ENCODE measurements around the gene SYNDIG1.

Gene SYNDIG1

DNA sequence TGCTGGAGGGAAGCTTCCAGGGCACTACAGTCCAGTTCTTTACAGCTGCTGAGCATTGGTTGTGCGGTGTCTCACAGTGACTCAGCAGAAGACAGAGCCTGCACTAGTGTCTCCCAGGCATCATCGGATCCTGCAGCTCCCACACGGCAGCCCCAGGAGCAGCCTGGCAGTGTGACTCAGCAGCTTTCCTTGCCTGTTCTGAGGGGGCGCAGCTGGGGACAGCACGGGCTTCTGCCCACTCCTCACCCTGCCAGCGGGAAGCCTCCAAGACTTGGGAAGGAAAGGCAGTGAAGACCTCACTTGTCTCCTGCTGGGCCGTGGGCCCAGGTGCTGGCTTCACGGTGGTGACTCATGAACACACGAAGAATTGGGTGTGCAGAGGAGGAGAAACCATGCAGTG is 165.4 kb downstream of the SYNDIG1 start:
- peak; percentile 78 for DNase-seq (ENCODE audit: low spot score)

DNA sequence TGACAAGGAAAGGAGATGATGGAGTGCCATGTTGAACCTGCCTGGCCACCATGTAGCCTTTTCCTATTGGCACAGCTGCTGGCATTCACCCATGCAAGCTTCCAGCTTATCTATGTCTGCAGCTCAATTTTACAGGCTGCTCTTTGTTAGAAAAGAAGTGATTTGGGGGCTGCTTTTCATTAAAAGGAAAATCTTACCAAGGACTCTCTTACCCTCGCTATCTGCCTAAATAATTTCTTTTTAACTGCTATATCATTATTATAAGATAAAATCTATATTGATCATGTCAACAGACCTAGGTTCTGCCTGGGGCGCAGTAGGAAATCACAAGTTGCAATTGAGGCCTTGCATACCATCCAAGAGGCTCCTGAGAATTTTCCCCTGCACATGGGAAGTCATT is 167.2 kb downstream of the SYNDIG1 start:
- DNase-seq (ENCODE audit: low spot score), result no peak

DNA sequence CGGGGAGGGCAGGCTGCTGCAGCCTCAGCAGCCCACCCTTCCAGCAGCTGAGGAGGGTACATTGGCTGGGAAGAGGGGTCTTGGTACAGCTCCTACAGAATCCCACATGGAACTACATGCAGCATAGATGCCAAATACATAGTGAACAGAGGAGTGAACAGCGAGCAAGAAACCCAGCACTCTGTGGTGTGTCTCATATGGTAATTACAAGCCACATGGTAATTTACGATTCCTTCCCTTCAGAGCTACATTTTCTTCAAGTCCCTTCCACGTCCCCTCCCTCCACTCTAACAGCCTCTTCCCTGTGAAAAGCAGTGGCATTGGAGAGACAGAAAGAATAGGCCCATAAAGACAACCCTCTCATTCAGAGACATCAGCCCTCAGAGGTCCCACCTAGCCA is 167.7 kb downstream of the SYNDIG1 start:
- no peak for DNase-seq (ENCODE audit: low spot score)

GRCh38 chr20:24637941-24638340 is 168.5 kb downstream of the SYNDIG1 start:
- no peak for DNase-seq (ENCODE audit: low spot score)

GRCh38 chr20:24638591-24639548 is 169.4 kb downstream of the SYNDIG1 start:
- DNase-seq (ENCODE audit: low spot score), result no peak

GRCh38 chr20:24640276-24640675 is 170.8 kb downstream of the SYNDIG1 start:
- no peak for DNase-seq (ENCODE audit: low spot score)

- DNase-seq (ENCODE audit: low spot score), result no peak
Observed at GRCh38 chr20:24640686-24641085, 171.3 kb downstream of the SYNDIG1 start.

DNA sequence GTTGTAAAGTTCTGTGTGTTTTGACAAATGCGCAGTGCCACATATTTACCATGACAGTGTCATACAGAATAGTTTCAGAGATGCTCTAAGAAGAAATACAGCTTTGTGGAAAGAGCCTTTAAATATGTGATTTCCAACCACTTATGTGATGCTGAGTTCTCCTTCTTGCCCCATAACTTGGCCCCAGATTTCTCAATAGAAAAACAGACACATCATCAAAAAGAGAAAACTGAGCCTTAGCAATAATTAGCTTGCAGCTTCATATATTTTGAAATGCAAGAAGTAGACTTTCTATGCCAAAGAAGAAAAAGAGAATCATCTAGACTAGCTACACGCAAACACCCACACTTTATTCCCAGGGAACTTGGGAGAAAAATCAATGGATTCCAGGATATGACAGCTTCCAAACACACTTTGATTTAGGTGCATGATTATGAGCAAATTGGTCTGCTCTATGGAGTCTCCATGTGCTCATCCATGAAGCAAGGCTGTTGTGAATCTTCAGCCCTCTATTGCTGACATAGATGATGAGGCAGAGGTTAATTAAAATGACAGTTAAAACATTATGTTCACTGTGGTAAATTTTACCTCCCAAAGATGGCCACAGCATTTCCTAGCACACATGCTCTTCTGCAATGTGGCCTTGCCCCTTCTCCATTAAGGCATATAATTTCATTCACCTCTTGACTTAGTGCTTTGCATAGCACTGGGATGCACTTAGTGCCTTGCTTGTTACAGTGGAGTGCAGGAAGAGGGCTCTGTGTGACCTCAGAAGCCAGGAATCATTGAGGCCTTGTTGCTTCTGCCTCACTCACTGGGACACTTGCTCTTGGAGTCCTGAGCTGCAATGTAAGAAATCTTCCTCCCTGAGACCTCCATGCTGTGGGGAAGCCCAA is 174.6 kb downstream of the SYNDIG1 start:
- DNase-seq (ENCODE audit: low spot score), result no peak

DNA sequence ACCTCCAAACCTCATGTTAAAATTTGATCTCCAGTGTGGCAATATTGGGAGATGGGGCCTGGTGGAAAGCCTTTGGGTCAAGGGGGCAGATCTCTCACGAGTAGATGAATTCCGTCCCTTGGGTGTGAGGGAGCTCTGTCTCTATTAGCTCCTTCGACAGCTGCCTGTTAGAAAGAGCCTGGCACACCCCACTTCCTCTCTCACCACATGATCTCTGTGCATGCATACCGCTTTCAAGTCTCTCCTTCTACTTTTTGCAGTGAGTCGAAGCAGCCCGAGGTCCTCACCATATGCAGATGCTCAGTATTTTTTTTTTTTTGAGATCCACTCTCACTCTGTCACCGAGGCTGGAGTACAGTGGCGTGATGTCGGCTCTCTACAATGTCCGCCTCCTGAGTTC is 176.9 kb downstream of the SYNDIG1 start:
- DNase-seq (ENCODE audit: low spot score), result peak; percentile 64

DNA sequence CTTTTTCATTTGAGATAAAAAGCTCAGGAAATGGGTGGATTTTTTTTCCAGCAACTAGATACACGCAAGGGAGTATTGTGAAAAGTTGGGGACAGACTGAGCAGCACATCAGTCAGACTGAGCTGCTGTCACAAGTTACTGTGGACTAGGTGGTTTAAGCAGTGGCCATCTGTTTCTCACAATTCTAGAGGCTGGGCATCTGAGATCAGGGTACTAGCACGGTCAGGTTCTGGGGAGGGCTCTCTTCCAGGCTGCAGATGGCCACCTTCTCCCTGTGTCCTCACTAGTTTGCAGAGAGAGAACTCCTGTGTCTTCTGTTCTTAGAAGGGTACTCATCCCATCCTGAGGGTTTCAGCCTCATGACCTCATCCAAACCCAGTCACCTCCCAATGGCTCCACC is 178.3 kb downstream of the SYNDIG1 start:
- DNase-seq (ENCODE audit: low spot score), result no peak

- DNase-seq (ENCODE audit: low spot score), result no peak
Observed at GRCh38 chr20:24648481-24648880, 179.1 kb downstream of the SYNDIG1 start.

GRCh38 chr20:24648919-24649318 is 179.5 kb downstream of the SYNDIG1 start:
- no peak for DNase-seq (ENCODE audit: low spot score)

- DNase-seq (ENCODE audit: low spot score), result peak; percentile 86
Observed at GRCh38 chr20:24649787-24650490, 180.5 kb downstream of the SYNDIG1 start.

- DNase-seq (ENCODE audit: low spot score), result no peak
Observed at GRCh38 chr20:24651171-24651975, 181.9 kb downstream of the SYNDIG1 start.

DNA sequence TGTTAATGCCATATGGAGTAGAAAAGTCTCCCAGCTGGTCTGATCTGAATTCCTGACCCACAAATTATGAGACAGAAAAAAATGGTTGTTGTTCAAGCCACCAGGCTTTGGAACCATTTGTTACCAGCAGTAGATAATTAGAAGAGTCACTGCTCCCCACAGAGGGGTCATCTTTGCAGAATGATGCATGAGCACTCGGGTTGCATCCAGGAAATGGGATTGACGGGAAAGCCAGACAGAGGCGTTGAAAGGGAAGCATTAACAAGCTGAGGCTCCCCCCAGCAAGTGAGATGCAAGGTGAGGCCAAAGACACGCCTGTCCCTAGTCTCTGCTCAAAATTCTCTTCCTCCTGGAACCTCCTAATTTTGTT is 182.5 kb downstream of the SYNDIG1 start:
- no peak for DNase-seq (ENCODE audit: low spot score)

DNA sequence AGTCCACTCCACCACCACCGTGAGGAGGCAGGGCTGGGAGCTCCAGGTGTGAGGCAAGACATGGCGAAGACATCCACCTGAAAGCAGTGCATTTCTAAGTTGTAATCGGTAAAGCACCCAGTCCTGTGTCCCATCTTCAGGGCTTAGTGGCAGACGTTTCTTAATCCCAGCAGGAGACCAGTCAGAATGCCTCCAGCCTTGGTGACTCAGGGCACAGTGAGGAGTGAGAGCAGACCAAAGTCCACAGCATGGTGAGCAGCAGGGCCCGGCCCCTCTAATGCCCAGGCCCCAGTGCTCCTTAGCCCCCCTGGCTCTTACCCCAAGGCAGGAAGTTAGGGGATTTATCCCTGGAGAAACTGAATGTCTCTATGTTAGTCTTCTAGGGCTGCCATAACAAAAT is 183.9 kb downstream of the SYNDIG1 start:
- DNase-seq (ENCODE audit: low spot score), result no peak

DNA sequence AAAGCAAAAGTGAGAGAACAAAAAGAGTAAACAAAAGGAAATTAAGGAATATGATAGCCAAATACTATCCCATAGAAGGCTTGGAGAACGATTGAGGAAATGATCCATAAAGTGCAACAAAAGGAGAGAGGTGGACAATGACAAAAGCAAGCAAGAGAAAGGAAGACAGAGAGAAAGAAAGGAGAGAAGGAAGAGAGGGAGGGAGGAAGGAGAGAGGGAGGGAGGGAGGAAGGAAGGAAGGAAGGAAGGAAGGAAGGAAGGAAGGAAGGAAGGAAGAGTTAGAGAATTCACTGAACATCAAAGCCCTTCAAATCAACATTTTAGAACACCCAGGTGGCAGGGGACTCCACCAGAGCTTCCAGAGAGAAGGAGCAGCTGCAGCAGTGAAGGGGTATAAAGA is 185.0 kb downstream of the SYNDIG1 start:
- no peak for DNase-seq (ENCODE audit: low spot score)

GRCh38 chr20:24656391-24656790 is 187.0 kb downstream of the SYNDIG1 start:
- DNase-seq (ENCODE audit: low spot score), result no peak

GRCh38 chr20:24657196-24657595 is 187.8 kb downstream of the SYNDIG1 start:
- DNase-seq (ENCODE audit: low spot score), result no peak

- no peak for DNase-seq (ENCODE audit: low spot score)
Observed at GRCh38 chr20:24657878-24658620, 188.6 kb downstream of the SYNDIG1 start.

Data from pons (tissue), 1 donor.